Measurements from ENCODE around the gene TTC27. TPM values are rescaled to one million over a fixed set of nuclear protein-coding genes. Genes with fewer than 3 reads are reported as not detected.

Gene TTC27
- total and polyA plus RNA-seq, 2 experiments from 2014 or later = 12.6 to 13.7 TPM

- TF ChIP-seq EZH2phosphoT487 (IDR thresholded peaks at IDR 0.05; ENCODE audit: insufficient read depth, low read depth) = no peak
- TF ChIP-seq EZH2 (IDR thresholded peaks at IDR 0.05; ENCODE audit: insufficient read depth, poor library complexity, severe bottlenecking) = no peak
- Histone ChIP-seq H3K4me1 (ENCODE audit: insufficient read depth) (no peaks in the 10 kb centered on the region), H3F3A (ENCODE audit: insufficient read depth) (no peaks in the 10 kb centered on the region), H3K9me3 (ENCODE audit: low read depth) (no peaks in the 10 kb centered on the region), H3K79me2 (ENCODE audit: insufficient read depth) (no peaks in the 10 kb centered on the region), H2AFZ (no peak overlapping the region), H3K9ac (no peak overlapping the region), H3K9me2 (ENCODE audit: insufficient read depth) (no peaks in the 10 kb centered on the region), H3K27me3 (replicated peaks; ENCODE audit: insufficient read depth) (no peaks in the 10 kb centered on the region), H3K27ac (no peak overlapping the region), H3K36me3 (ENCODE audit: low read depth) (no peaks in the 10 kb centered on the region), H4K20me1 (ENCODE audit: insufficient read depth) (no peaks in the 10 kb centered on the region), H3K4me3 (no peak overlapping the region), H3K4me2 (ENCODE audit: unreplicated experiment) (no peak overlapping the region)
- DNase-seq = no peak
- in situ Hi-C loops (cut with MboI) = no loop called here
- WGBS, 2 experiments (ENCODE audit: low coverage in 1 of 2, low lambda C conversion rate in 2 of 2, missing lambda C conversion rate in 2 of 2) = 95 to 97% methylated on average over 4 of the region's 4 CpGs
Measured at GRCh38 chr2:32802877-32803276, 175.0 kb downstream of the TTC27 start.

- no peak overlapping the region for H3K4me3 ChIP-seq
- no peaks in the 10 kb centered on the region for H4K20me1 ChIP-seq (ENCODE audit: insufficient read depth)
- no peaks in the 10 kb centered on the region for H3K27me3 ChIP-seq (replicated peaks; ENCODE audit: insufficient read depth)
- TF ChIP-seq EZH2phosphoT487 (IDR thresholded peaks at IDR 0.05; ENCODE audit: insufficient read depth, low read depth) (no peak), EZH2 (IDR thresholded peaks at IDR 0.05; ENCODE audit: insufficient read depth, poor library complexity, severe bottlenecking) (no peak)
- H3K9me2 ChIP-seq (ENCODE audit: insufficient read depth) = no peaks in the 10 kb centered on the region
- no peaks in the 10 kb centered on the region for H3K9me3 ChIP-seq (ENCODE audit: low read depth)
- H3F3A ChIP-seq (ENCODE audit: insufficient read depth) = no peaks in the 10 kb centered on the region
- WGBS, 2 experiments (ENCODE audit: low coverage in 1 of 2, low lambda C conversion rate in 2 of 2, missing lambda C conversion rate in 2 of 2) = 96 to 98% methylated on average over 2 of the region's 2 CpGs
- no peak overlapping the region for H3K9ac ChIP-seq
- DNase-seq = no peak
- no peak overlapping the region for H2AFZ ChIP-seq
- no peak overlapping the region for H3K4me2 ChIP-seq (ENCODE audit: unreplicated experiment)
- H3K36me3 ChIP-seq (ENCODE audit: low read depth) = no peaks in the 10 kb centered on the region
- H3K4me1 ChIP-seq (ENCODE audit: insufficient read depth) = no peaks in the 10 kb centered on the region
- no peak overlapping the region for H3K27ac ChIP-seq
- in situ Hi-C loops (cut with MboI) = no loop called here
- no peaks in the 10 kb centered on the region for H3K79me2 ChIP-seq (ENCODE audit: insufficient read depth)
Measured at GRCh38 chr2:32804205-32804604, 176.4 kb downstream of the TTC27 start.

GRCh38 chr2:32805104-32806095, 177.6 kb downstream of the TTC27 start:
- Histone ChIP-seq H2AFZ (no peak overlapping the region), H3K9ac (no peak overlapping the region), H3K27me3 (replicated peaks; ENCODE audit: insufficient read depth) (no peaks in the 10 kb centered on the region), H3K79me2 (ENCODE audit: insufficient read depth) (no peaks in the 10 kb centered on the region), H4K20me1 (ENCODE audit: insufficient read depth) (no peaks in the 10 kb centered on the region), H3K27ac (no peak overlapping the region), H3K36me3 (ENCODE audit: low read depth) (no peaks in the 10 kb centered on the region), H3K4me3 (no peak overlapping the region), H3K9me3 (ENCODE audit: low read depth) (no peaks in the 10 kb centered on the region), H3K9me2 (ENCODE audit: insufficient read depth) (no peaks in the 10 kb centered on the region), H3K4me1 (ENCODE audit: insufficient read depth) (no peaks in the 10 kb centered on the region), H3F3A (ENCODE audit: insufficient read depth) (no peaks in the 10 kb centered on the region), H3K4me2 (ENCODE audit: unreplicated experiment) (no peak overlapping the region)
- DNase-seq = peak; percentile 5
- no peak for TF ChIP-seq EZH2 (IDR thresholded peaks at IDR 0.05; ENCODE audit: insufficient read depth, poor library complexity, severe bottlenecking)
- no peak for TF ChIP-seq EZH2phosphoT487 (IDR thresholded peaks at IDR 0.05; ENCODE audit: insufficient read depth, low read depth)
- in situ Hi-C loops (cut with MboI) = no loop called here
- 73 to 76% methylated on average over 4 of the region's 4 CpGs for WGBS, 2 experiments (ENCODE audit: low coverage in 1 of 2, low lambda C conversion rate in 2 of 2, missing lambda C conversion rate in 2 of 2)

- H3K4me1 ChIP-seq (ENCODE audit: insufficient read depth) = peaks cover 5% of the 10 kb centered on the region
- H3K27me3 ChIP-seq (replicated peaks; ENCODE audit: insufficient read depth) = no peaks in the 10 kb centered on the region
- H3K9me2 ChIP-seq (ENCODE audit: insufficient read depth) = no peaks in the 10 kb centered on the region
- no peaks in the 10 kb centered on the region for H3F3A ChIP-seq (ENCODE audit: insufficient read depth)
- no peak for DNase-seq
- H2AFZ ChIP-seq = no peak overlapping the region
- WGBS, 2 experiments (ENCODE audit: low coverage in 1 of 2, low lambda C conversion rate in 2 of 2, missing lambda C conversion rate in 2 of 2) = 94 to 98% methylated on average over 1 of the region's 1 CpG
- no peaks in the 10 kb centered on the region for H3K79me2 ChIP-seq (ENCODE audit: insufficient read depth)
- TF ChIP-seq EZH2 (IDR thresholded peaks at IDR 0.05; ENCODE audit: insufficient read depth, poor library complexity, severe bottlenecking) (no peak), EZH2phosphoT487 (IDR thresholded peaks at IDR 0.05; ENCODE audit: insufficient read depth, low read depth) (no peak)
- H3K4me2 ChIP-seq (ENCODE audit: unreplicated experiment) = no peak overlapping the region
- H4K20me1 ChIP-seq (ENCODE audit: insufficient read depth) = no peaks in the 10 kb centered on the region
- H3K9me3 ChIP-seq (ENCODE audit: low read depth) = no peaks in the 10 kb centered on the region
- no peak overlapping the region for H3K9ac ChIP-seq
- H3K36me3 ChIP-seq (ENCODE audit: low read depth) = no peaks in the 10 kb centered on the region
- in situ Hi-C loops (cut with MboI) = no loop called here
- H3K27ac ChIP-seq = no peak overlapping the region
- H3K4me3 ChIP-seq = no peak overlapping the region
Measured at GRCh38 chr2:32806857-32807256, 179.0 kb downstream of the TTC27 start.
